Activated T-helper 1 cell treated with anti-CD3 and anti-CD28 coated beads, Interleukin-12 subunit alpha, Interleukin-12 subunit beta, Interleukin-2, Interleukin-4 antibody, amounts not matched to agents 30 ng/mL and 10 ng/mL and 1 ng/mL, durations not matched to agents 14 hours and 24 hours and 36 hours (primary cell): Measurements from ENCODE around the gene SIDT2. TPM values are rescaled to one million over a fixed set of nuclear protein-coding genes. Genes with fewer than 3 reads are reported as not detected.
"Not testable (repeated sequence)": the region's sequence is repeated elsewhere in the genome, so short reads cannot be mapped to it uniquely, and the experiment has no call there.

Source experiments
- DNase-seq: peaks from one replicate; pipeline ENCODE4 v3.0.0; 2021; ENCODE audit warnings: low spot score
- H3K27ac Mint-ChIP-seq: one replicate; pipeline ENCODE4 v1.8.0; 2021; ENCODE audit warnings: mild to moderate bottlenecking, mixed read lengths
- H3K27me3 Mint-ChIP-seq: one replicate; pipeline ENCODE4 v1.8.0; 2022; ENCODE audit warnings: mild to moderate bottlenecking, moderate library complexity, mixed read lengths; ENCODE audit not compliant: insufficient read depth
- H3K36me3 Mint-ChIP-seq: one replicate; pipeline ENCODE4 v1.8.0; 2021; ENCODE audit warnings: low read depth, mixed read lengths
- H3K4me1 Mint-ChIP-seq: one replicate; pipeline ENCODE4 v1.8.0; 2021; ENCODE audit warnings: low read depth, mixed read lengths
- H3K4me3 Mint-ChIP-seq: one replicate; pipeline ENCODE4 v1.8.0; 2021; ENCODE audit warnings: mild to moderate bottlenecking, moderate library complexity, mixed read lengths
- H3K9me3 Mint-ChIP-seq: one replicate; pipeline ENCODE4 v1.8.0; 2021; ENCODE audit warnings: mixed read lengths
- intact Hi-C: fragments of 100-400 bp; cut with micrococcal nuclease; formaldehyde crosslinking; loops from one replicate; pipeline ENCODE4 v1.15.1; 2024
- total RNA-seq: library from RNA; stranded (reverse); gene quantifications from 2 replicates; pipeline ENCODE4 v1.2.3, GENCODE V29; 2022

SIDT2 gene
- total RNA-seq, 1 donor from 2014 or later = 24.3 TPM

DNA sequence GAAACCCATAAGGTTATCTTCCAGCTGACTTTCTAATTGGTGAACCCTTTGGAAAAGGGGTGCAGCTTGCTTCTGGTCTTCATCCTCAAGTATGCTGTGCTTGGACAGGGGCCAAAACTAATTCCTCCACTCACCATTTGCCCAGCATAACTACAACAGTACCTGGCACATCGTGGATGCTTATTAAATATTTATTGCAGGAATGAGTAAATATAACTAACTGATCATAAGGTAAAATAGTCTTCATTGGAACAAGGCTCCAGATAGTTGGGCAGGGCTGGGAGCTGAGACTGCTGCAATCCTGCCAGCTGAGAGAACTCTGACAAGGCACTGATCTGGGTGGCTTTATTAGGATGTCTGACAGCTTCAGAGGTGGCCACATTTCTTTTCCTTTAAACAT lies 2.4 kb upstream of the SIDT2 start:
- intact Hi-C loops = no loop called here
- no peaks in the 10 kb centered on the region for H3K9me3 Mint-ChIP-seq
- H3K27me3 Mint-ChIP-seq = no peaks in the 10 kb centered on the region
- no peak overlapping the region for H3K27ac Mint-ChIP-seq
- no peak for DNase-seq
- peaks cover 5% of the 10 kb centered on the region for H3K36me3 Mint-ChIP-seq
- no peak overlapping the region for H3K4me3 Mint-ChIP-seq
- peaks cover 37% of the 10 kb centered on the region for H3K4me1 Mint-ChIP-seq

DNA sequence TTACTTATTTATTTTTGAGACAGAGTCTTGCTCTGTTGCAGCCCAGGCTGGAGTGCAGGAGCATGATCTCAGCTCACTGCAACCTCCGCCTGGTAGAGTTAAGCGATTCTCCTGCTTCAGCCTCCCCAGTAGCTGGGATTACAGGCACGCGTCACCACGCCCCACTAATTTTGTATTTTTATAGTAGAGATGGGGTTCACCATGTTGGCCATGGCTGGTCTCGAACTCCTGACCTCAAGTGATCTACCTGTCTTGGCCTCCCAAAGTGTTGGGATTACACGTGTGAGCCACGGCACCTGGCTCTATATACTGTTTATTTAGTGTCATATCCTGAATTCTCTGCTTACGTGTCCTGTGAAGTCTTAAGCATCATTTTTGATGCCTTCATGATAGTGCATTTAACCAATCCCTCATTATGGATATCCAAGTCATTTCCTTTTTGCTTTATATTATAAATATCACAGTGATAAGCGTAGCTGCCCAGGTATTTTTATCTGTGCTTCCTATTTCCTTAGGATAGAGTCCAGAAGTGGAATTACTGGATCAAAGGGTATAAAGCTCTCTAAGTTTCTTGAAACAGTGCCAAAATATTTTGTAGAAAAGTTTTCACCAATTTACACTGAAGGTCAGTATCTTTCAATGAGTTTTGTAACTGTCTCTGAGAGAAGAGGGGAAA lies 871 bp upstream of the SIDT2 start:
- peak overlapping the region; percentile 95 for H3K4me3 Mint-ChIP-seq
- peak overlapping the region; percentile 85 for H3K27ac Mint-ChIP-seq
- DNase-seq = no peak
- H3K9me3 Mint-ChIP-seq = no peaks in the 10 kb centered on the region
- intact Hi-C loops = loop anchor here (1.0 to 2.0 kb wide), 5 partner anchors 34 to 404 kb away; partner anchors contain the start of gene CEP164
- H3K27me3 Mint-ChIP-seq = no peaks in the 10 kb centered on the region
- H3K36me3 Mint-ChIP-seq = no peaks in the 10 kb centered on the region
- peaks cover 33% of the 10 kb centered on the region for H3K4me1 Mint-ChIP-seq

DNA sequence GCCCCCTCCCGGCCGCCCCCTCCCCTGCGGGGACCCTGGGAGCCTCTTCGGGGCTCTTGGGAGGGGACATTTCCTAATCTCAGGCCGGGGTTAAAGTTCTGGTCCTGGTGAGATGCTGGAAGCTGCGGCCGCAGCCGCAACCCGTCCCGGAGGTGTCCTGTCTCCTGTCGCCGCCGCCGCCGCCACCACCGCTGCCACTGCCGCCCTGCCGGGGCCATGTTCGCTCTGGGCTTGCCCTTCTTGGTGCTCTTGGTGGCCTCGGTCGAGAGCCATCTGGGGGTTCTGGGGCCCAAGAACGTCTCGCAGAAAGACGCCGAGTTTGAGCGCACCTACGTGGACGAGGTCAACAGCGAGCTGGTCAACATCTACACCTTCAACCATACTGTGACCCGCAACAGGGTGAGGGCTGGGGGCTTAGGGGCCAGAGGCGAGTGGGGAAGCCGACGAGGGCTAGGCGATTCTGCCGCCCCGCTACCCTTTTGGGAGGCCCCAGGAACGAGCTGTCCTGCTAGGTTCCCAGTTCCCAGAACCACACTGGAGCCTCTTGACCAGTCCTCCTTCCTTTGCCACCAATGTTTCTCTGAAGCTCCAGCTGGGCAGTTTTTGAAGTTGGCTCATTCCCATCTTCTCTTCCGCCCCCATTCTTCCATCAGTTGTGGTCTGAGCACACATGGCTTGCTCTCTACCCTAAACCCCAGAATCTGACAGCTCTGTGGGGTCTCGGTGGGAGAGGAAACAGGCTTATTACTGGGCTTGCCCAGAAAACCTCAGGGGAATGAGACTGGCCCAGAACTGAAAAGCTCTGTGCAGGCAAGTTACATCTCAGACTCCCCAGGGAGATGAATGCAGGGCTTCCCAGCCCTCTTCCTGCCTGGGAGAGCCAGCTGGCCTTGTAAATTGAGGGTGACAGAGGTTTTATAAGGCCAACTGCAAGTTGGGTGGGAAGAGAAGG lies 781 bp downstream of the SIDT2 start:
- intact Hi-C loops = loop anchor here (2.0 kb wide), 1 partner anchor 327 kb away; no protein-coding TSS in a partner anchor

DNA sequence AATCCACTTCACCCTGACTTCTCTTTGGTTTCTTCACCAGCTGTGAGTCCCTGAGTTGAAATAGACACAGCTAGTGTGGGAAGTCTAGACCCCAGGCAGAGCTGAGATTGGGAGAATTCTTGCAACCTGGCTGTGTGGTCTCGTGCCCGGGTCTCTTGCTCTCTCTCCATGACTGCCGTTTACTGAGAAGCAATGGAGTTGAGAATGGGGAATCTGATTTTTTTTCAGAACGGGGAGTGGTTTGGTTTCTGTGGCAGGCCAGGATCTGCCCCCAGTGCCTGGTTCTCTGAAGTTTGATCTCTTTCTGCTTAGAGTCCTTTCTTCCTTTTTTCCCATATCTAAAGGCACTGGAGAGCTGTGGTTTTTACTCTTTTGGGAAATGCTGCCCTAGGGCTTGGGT lies 1.5 kb downstream of the SIDT2 start:
- DNase-seq = no peak
- no peaks in the 10 kb centered on the region for H3K9me3 Mint-ChIP-seq
- peak overlapping the region; percentile 95 for H3K4me3 Mint-ChIP-seq
- peak overlapping the region; percentile 78 for H3K27ac Mint-ChIP-seq
- H3K4me1 Mint-ChIP-seq = peaks cover 33% of the 10 kb centered on the region
- intact Hi-C loops = no loop called here
- H3K36me3 Mint-ChIP-seq = peaks cover 3% of the 10 kb centered on the region
- H3K27me3 Mint-ChIP-seq = no peaks in the 10 kb centered on the region

More for the DNA sequence above, 781 bp downstream of the SIDT2 start:
- no peaks in the 10 kb centered on the region for H3K9me3 Mint-ChIP-seq
- peak; percentile 41 for DNase-seq
- H3K4me3 Mint-ChIP-seq = peak overlapping the region; percentile 95
- H3K36me3 Mint-ChIP-seq = peaks cover 3% of the 10 kb centered on the region
- H3K27ac Mint-ChIP-seq = peak overlapping the region; percentile 86
- no peaks in the 10 kb centered on the region for H3K27me3 Mint-ChIP-seq
- H3K4me1 Mint-ChIP-seq = peaks cover 33% of the 10 kb centered on the region

DNA sequence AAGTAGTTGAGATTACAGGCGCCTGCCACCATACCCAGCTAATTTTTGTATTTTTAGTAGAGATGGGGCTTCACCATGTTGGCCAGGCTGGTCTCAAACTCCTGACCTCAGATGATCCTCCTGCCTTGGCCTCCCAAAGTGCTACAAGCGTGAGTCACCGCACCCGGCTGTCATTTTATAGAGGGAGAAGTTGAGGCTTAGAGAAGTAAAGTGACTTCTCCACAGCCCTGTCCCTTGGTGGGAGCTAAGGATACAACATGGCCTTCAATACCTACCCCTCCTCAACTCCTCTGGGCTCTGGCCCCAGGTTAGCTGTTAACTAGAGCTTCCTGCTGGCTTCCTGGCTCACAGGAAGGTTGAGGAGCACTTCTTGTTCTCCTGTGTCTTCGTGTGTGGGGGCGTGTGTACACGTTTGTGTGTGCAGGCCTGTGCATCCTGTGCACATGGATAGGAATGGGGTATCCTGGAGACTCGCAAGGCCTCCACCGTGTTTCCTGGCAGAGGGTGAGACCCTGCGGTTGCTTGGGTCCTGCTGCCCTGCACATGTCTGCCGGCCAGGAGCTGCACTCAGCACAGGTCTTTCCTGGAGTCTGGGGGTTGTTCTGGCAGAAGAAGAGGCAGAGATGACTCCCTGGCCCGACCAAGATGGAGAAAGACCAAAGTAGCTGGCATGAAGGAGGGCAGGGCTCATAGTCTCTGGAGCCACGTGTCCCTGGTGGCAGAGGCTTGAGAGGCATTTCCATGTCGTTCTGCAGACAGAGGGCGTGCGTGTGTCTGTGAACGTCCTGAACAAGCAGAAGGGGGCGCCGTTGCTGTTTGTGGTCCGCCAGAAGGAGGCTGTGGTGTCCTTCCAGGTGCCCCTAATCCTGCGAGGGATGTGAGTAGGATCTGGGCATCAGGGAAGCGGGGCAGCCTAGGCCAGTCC lies 2.4 kb downstream of the SIDT2 start:
- peak; percentile 46 for DNase-seq
- peaks cover 5% of the 10 kb centered on the region for H3K36me3 Mint-ChIP-seq
- intact Hi-C loops = loop anchor here (1.0 kb wide), 1 partner anchor 45 kb away; no protein-coding TSS in a partner anchor
- no peaks in the 10 kb centered on the region for H3K9me3 Mint-ChIP-seq
- peak overlapping the region; percentile 73 for H3K27ac Mint-ChIP-seq
- peaks cover 33% of the 10 kb centered on the region for H3K4me1 Mint-ChIP-seq
- peak overlapping the region; percentile 95 for H3K4me3 Mint-ChIP-seq
- no peaks in the 10 kb centered on the region for H3K27me3 Mint-ChIP-seq

DNA sequence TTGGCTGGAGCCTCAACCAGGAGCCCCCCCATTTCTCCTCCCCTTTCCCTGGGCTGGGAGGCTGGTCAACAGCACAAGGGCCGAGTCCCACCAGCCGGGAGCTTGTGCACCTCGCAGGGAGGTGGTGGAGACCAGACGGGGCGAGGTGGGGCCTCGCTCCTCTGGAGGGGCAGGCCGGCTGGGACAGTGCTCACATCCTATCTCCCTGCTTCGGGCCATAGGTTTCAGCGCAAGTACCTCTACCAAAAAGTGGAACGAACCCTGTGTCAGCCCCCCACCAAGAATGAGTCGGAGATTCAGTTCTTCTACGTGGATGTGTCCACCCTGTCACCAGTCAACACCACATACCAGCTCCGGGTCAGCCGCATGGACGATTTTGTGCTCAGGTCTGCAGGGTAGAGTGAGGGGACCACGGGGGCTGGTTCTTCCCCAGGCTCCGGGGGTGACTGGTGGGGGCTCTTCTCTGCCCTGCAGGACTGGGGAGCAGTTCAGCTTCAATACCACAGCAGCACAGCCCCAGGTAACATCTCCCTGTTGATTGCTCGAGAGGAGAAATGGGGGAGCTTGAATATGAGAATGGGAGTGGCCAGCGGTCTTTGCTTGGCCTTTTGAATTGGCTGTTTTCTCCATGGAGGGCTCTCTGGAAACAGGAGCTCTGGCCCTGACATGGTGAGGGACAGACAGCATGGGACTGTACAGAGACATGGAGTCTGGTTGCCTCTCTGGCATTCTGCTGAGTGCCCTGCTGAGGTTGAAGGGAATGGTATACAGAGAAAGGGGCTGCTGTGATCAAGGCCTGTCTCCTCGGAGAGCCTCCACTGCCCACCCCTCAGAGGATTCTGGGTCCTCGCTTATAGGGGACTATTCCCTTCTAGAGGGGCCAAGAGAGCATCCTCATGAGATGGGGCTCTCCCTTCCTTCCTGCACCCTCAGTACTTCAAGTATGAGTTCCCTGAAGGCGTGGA lies 3.3 kb downstream of the SIDT2 start:
- intact Hi-C loops = loop anchor here (1.0 kb wide), 1 partner anchor 44 kb away; no protein-coding TSS in a partner anchor
- H3K36me3 Mint-ChIP-seq = peaks cover 5% of the 10 kb centered on the region
- no peak for DNase-seq
- no peaks in the 10 kb centered on the region for H3K27me3 Mint-ChIP-seq
- no peaks in the 10 kb centered on the region for H3K9me3 Mint-ChIP-seq
- H3K4me3 Mint-ChIP-seq = no peak overlapping the region
- peaks cover 33% of the 10 kb centered on the region for H3K4me1 Mint-ChIP-seq
- H3K27ac Mint-ChIP-seq = no peak overlapping the region

DNA sequence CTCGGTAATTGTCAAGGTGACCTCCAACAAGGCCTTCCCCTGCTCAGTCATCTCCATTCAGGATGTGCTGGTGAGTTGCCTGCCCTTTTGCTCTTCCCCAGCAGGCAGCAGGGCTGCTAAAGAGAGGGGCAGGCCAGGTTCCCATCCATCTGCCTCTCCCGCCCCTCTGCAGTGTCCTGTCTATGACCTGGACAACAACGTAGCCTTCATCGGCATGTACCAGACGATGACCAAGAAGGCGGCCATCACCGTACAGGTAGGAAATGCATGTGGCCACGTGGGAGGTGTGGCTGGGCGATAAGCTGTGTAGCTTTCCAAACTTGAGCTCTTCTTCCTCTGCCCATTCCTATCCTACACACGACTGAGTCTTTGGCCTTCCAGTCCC lies 4.0 kb downstream of the SIDT2 start:
- H3K27me3 Mint-ChIP-seq = no peaks in the 10 kb centered on the region
- H3K4me3 Mint-ChIP-seq = no peak overlapping the region
- H3K9me3 Mint-ChIP-seq = no peaks in the 10 kb centered on the region
- DNase-seq = no peak
- peaks cover 33% of the 10 kb centered on the region for H3K4me1 Mint-ChIP-seq
- intact Hi-C loops = no loop called here
- peaks cover 7% of the 10 kb centered on the region for H3K36me3 Mint-ChIP-seq
- no peak overlapping the region for H3K27ac Mint-ChIP-seq

DNA sequence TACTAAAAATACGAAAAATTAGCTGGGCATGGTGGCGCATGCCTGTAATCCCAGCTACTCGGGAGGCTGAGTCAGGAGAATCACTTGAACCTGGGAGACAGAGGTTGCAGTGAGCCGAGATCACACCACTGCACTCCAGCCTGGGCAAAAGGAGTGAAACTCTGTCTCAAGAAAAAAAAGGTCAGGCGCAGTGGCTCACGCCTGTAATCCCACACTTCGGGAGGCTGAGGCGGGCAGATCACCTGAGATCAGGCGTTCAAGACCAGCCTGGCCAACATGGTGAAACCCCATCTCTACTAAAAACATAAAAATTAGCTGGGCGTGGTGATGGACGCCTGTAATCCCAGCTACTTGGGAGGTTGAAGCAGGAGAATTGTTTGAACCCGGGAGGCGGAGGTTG lies 4.6 kb downstream of the SIDT2 start:
- DNase-seq, H3K4me3 Mint-ChIP-seq, H3K27ac Mint-ChIP-seq, H3K36me3 Mint-ChIP-seq, H3K27me3 Mint-ChIP-seq, intact Hi-C loops, H3K9me3 Mint-ChIP-seq: not testable (repeated sequence)
- H3K4me1 Mint-ChIP-seq = peaks cover 27% of the 10 kb centered on the region

DNA sequence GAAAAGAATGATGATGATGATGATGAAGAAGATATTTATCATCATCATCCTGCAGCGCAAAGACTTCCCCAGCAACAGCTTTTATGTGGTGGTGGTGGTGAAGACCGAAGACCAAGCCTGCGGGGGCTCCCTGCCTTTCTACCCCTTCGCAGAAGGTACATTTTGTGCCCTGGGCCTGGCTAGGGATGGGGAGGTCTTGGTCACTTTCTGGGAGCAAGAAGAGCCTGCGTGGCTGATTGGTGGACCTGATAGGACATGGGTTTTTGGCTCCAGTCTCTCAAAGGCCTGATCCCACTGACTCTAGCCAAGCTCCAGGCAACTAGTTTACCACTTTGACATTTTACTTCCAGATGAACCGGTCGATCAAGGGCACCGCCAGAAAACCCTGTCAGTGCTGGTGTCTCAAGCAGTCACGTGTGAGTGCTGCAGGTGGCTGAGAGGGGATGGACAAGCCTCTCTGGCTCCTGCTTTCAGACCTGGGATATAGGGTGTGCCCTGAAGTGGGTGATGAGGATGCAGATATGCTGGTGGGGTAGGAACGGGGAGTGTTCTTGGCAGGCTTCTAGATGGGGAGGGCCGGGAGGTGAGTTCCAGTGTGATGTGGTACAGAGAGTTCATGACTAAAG lies 5.3 kb downstream of the SIDT2 start:
- H3K4me3 Mint-ChIP-seq = no peak overlapping the region
- no peak for DNase-seq
- peaks cover 23% of the 10 kb centered on the region for H3K4me1 Mint-ChIP-seq
- no peaks in the 10 kb centered on the region for H3K27me3 Mint-ChIP-seq
- H3K27ac Mint-ChIP-seq = no peak overlapping the region
- H3K9me3 Mint-ChIP-seq = no peaks in the 10 kb centered on the region
- intact Hi-C loops = no loop called here
- H3K36me3 Mint-ChIP-seq = peaks cover 9% of the 10 kb centered on the region

DNA sequence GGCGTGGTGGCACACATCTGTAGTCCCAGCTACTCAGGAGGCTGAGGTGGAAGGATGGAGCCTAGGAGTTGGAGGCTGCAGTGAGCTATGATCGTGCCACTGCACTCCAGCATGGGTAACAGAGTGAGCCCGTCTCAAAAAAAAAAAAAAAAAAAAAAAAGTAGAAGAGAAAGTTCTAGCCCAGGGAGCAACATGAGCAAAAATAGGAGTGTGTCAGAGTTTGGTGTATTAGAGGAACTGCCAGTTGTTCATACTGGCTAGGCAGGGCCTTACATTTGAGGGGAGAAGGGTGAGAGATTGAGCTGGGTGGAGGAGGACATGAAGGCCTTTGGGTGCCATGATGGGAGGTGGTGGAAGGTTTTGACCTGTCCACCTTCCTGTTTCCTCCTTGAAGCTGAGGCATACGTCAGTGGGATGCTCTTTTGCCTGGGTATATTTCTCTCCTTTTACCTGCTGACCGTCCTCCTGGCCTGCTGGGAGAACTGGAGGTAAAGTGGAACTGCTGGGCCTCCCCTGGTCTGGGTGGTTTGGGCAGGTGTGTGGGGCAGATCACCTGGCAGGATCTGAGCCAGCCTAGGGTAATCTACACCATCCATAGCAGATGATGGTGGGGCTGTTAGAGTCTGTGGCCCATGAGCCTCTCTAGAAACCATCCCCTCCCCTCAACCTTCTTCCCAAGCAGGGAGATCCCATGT lies 7.3 kb downstream of the SIDT2 start:
- H3K27me3 Mint-ChIP-seq = no peaks in the 10 kb centered on the region
- intact Hi-C loops = no loop called here
- no peak overlapping the region for H3K4me3 Mint-ChIP-seq
- no peak for DNase-seq
- peaks cover 12% of the 10 kb centered on the region for H3K36me3 Mint-ChIP-seq
- peaks cover 5% of the 10 kb centered on the region for H3K4me1 Mint-ChIP-seq
- H3K27ac Mint-ChIP-seq = no peak overlapping the region
- no peaks in the 10 kb centered on the region for H3K9me3 Mint-ChIP-seq

DNA sequence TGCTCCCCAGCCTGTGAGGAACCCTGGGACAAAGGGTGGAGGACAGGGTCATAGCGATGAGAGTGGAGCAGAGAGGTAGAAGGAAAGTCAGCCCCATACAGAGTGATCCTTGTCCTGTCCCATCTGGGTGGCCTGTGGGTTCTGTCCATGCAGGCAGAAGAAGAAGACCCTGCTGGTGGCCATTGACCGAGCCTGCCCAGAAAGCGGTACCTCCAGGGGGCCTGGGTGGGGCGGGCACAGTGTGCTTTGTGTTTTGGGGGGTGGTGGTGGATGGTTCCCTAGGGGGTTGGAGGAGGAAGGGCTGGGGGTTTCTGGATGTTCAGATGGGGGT lies 7.9 kb downstream of the SIDT2 start:
- Mint-ChIP-seq H3K36me3 (peaks cover 12% of the 10 kb centered on the region), H3K9me3 (no peaks in the 10 kb centered on the region), H3K27ac (no peak overlapping the region), H3K4me1 (no peaks in the 10 kb centered on the region), H3K4me3 (no peak overlapping the region), H3K27me3 (no peaks in the 10 kb centered on the region)
- intact Hi-C loops = no loop called here
- no peak for DNase-seq
